NB4 (cell line): ENCODE results near the gene GSX1.
A peak's percentile ranks its signal among the peaks of the same experiment; 100 is the strongest.

Source experiments
- DNase-seq: peaks from one replicate; pipeline ENCODE4 v3.0.0; 2010; ENCODE audit warnings: low read depth
- H3K4me3 ChIP-seq: one replicate; pipeline ENCODE4 v1.5.1; 2011; ENCODE audit warnings: mild to moderate bottlenecking, low read depth, low read length, moderate library complexity
- CTCF ChIP-seq: IDR thresholded peaks from one replicate; pipeline ENCODE4 v1.5.1; 2012; ENCODE audit warnings: low read depth, low read length
- MYC ChIP-seq: IDR thresholded peaks from 2 replicates; pipeline ENCODE4 v1.6.1; 2011; ENCODE audit warnings: low read depth, low read length
- POLR2A ChIP-seq: IDR thresholded peaks from 2 replicates; pipeline ENCODE4 v1.6.1; 2011; ENCODE audit warnings: mild to moderate bottlenecking; ENCODE audit not compliant: insufficient read length; ENCODE audit errors: extremely low read depth
- TF ChIP-seq, protein P1 (sequence below): IDR thresholded peaks from 2 replicates; pipeline ENCODE4 v1.6.1; 2011; ENCODE audit warnings: low read depth, low read length

The GSX1 gene

DNA sequence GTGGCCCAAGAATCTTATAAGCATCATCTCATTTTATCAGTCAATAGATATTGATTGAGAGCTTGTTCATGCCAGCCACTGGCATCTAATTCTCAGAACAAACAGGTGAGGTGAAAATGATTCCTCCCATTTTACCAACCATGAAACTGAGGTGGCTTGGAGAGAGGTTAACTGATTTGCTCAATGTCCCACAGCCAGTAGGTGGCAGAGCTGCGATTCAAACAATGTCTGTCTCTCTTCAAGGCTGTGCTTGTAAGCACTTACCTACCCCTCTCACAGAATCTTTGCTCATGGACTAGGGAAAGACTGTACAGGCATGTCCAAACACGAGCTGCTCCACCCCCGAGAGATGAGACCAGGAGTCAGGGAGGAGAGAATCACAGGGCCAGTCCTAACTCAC, 21.5 kb upstream of the GSX1 start:
- DNase-seq, result peak; percentile 61
- no peak overlapping the region for H3K4me3 ChIP-seq
- TF ChIP-seq POLR2A (no peak), CTCF (peak; percentile 68)

DNA sequence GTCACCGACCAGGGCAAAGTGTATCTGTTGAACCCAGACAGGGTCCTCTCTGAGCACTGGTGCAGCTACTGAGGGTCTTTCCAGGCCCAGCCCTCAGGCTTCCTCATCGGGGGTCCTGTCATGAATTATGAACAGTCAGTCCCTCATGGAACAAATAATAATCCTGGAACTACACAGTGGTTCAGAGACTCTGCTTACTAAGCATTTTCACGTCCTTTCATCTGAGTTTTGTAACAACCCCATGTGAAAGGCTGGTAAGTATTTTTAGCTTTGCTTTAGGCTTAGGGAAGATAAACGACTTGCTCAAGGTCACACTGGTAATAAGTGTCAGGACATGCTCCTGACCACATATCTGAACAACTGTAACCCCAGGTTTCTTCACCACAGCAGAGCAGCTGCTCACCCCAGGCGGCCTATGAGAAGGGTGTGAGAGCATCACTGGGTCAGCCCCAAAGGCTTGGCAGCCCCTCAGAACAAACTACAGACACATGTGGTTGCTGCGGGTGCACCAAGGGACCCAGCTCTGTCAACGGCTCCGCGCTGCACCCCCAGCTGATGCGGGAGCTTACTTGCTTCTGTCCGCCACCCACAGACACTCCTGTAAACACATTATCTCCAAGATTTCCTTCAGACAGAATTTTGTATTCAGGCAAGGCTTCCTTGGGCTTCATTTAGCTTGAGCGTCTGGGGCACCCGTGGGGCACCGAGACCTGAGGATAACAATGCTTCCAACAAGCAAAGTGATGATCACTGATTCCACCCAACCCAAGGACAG, 19.4 kb upstream of the GSX1 start:
- TF ChIP-seq, protein P1, sequence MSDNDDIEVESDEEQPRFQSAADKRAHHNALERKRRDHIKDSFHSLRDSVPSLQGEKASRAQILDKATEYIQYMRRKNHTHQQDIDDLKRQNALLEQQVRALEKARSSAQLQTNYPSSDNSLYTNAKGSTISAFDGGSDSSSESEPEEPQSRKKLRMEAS, result no peak
- TF ChIP-seq CTCF, result no peak
- TF ChIP-seq MYC, result no peak
- no peak for TF ChIP-seq POLR2A
- DNase-seq, result no peak

GRCh38 chr13:27774169-27774568, 18.1 kb upstream of the GSX1 start:
- H3K4me3 ChIP-seq, result no peak overlapping the region
- no peak for DNase-seq
- TF ChIP-seq, protein P1, result no peak
- TF ChIP-seq POLR2A (no peak), MYC (no peak), CTCF (no peak)

More for the DNA sequence above, 19.4 kb upstream of the GSX1 start:
- H3K4me3 ChIP-seq, result no peak overlapping the region

DNA sequence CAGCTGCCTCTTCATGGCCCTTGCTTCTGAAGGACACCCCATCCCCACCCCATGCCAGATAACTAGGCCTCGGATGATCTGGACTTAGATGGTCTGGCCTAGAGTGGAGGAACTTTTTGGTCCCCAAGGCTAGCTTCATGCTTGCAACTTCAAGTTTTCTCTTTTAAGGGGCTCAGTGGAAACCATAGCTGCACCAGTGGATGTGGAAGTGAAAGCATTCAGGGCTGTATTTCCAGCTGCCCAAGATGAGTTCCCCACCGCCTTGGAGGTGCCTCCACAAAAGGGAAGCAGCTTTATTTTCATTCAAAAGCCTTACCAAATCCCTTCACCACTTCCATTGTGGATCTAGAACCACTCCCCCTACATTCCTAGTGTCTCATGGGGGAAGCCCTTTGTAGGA, 17.6 kb upstream of the GSX1 start:
- no peak for DNase-seq
- H3K4me3 ChIP-seq, result no peak overlapping the region
- TF ChIP-seq, protein P1, result no peak
- no peak for TF ChIP-seq POLR2A
- TF ChIP-seq CTCF, result no peak
- no peak for TF ChIP-seq MYC

GRCh38 chr13:27775943-27776342, 16.3 kb upstream of the GSX1 start:
- no peak overlapping the region for H3K4me3 ChIP-seq
- TF ChIP-seq, protein P1, result no peak
- TF ChIP-seq MYC, result no peak
- no peak for TF ChIP-seq CTCF
- no peak for TF ChIP-seq POLR2A
- DNase-seq, result no peak
